IPS DF 4.7 (cell line): ENCODE data around the gene CDK11B.
"Not testable (repeated sequence)": the region's sequence is repeated elsewhere in the genome, so short reads cannot be mapped to it uniquely, and the experiment has no call there.

Source experiments
- DNase-seq: peaks from one replicate; pipeline ENCODE4 v3.0.0-alpha.2; 2013; ENCODE audit warnings: low spot score; ENCODE audit errors: extremely low read depth

The CDK11B gene

DNA sequence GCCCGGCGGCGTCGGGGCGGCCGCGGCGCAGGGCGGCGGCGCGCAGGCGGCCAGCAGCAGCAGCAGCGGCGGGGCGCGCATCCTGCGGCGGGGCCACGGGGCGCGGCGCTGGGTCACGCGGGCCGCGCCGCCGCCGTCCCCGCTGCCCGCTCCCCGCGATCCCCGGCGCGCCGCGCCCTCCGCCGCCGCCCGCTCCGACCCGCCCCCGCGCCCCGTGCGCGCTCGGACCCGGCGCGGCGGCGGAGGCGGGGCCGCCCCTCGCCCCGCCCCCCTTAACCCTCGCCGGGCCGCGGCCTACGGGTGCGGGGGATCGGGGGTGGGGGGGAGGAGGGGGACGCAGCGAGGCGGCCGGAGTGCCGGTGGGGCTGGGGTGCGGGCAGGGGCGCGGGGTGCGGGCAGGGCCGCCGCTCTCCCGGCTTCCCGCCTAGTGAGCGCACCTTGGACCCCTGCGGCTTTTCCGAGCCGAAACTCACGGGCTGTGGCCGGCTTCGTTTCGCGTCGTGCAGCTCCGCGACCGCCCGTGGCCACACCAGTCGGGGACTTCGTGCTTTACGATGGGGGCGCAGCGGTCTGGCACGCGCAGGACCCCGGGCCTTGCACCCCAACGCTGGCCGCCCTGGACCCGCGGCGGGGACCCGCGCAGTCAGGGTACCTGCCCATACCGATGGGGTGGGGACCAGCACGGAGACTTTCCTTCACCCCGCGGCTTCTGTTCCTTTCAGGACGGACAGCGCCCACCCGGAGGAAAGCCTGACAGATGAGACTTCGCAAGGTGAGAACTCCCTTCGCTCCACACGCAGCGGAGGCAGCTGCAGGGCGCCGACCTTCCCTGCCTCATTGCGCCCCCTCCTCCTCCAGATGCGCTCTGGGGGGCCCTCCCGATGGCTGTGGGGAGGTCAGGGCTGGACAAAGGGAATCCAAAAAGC is 58.6 kb downstream of the CDK11B start, which contains the start of gene FNDC10:
TSS of gene FNDC10 (minus strand) at position 201 of the 926 bp plus-strand sequence. CDS start at position 81, 120 bp downstream.
- DNase-seq, result no peak

DNA sequence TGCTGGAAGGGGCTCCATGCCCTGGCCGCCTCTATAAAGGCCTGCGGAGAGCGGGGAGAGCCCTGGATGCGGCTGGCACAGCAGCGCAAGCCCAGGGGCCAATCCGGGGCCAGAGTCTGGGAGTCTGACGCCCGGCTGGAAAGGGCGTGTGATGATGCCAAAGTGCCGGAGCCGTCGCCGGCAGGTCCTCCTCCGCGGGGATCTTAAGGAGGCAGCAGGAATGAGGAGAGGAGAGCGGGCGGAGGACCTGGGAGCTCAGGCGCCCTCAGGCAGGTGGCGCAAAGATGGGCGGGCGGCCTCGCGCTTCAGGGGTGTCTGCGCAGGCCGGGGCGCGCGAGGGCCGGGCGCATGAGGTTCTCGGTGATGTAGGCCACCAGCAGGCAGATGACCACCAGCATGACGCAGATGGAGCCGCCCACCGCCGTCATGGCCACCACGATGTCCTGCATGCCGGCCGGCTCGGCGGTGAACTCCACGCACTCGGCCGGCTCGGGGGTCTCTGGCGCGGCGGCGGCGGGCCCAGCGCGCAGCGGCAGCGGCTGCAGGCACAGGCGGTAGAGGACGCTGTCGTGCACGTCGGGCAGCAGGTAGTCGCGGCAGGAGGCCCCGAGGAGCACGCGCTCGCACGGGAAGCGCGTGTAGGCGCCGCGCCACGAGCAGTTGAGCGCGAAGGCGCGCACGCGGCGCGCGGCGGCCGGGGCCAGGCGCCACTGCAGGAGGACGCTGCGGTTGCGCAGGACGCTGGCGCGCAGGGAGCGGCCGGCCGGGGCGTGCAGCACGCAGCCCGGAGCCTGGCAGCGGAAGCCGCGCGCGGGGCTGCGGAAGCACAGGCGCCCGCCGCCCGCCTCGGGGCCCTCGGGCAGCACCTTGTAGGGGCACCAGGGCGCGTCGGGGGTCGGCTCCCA is 59.5 kb downstream of the CDK11B start:
- DNase-seq, result no peak

DNA sequence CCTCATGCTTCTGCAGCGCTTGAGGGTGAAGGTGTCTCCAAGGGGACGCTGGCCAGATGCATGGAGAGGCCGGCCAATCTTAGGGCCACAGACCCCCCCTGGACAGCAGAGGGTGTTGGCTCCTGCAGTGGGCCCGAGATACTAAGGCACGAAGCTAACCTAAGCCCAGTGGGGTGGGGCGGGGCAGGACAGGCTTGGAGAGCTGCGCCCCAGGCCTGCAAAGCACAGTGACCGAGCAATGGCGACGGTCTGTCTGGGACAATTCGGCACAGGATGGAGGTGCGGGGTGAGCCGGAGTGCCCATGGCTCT is 60.1 kb downstream of the CDK11B start:
- no peak for DNase-seq

DNA sequence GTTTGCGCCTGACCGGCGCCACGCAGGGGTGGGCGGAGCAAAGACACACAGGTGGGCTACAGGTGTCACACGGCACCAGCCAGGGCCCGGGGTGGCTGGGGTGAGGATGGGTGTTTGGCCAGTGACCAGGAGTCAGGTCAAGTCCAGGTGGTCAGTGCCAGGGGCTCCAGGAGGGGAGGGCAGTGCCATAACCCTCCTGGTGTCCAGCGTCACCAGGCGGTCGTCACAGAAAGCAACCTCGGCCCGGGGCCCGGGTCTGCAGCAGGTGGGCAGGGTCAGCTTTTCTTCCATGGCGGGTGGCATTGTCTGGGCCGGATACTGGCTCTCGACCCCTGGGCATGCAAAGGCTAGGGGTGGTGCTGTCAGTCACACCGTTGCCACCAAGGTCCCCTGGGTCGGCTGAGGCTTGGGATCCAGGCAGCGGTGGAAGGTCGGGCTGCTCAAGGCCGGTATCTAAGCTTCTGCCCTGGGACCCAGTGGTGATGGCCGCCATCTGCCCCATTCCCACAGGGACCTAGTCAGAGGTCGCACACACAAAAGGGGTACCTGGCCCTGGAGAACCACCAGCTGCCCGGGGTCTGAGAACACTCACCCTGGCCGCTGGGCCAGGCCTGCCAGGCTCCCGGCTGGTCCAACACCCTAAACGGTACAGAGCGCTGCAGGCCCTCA is 60.6 kb downstream of the CDK11B start:
- DNase-seq, result no peak

GRCh38 chr1:1597275-1597930 is 61.4 kb downstream of the CDK11B start:
- no peak for DNase-seq

GRCh38 chr1:1596493-1597274 is 62.1 kb downstream of the CDK11B start:
- DNase-seq, result no peak

DNA sequence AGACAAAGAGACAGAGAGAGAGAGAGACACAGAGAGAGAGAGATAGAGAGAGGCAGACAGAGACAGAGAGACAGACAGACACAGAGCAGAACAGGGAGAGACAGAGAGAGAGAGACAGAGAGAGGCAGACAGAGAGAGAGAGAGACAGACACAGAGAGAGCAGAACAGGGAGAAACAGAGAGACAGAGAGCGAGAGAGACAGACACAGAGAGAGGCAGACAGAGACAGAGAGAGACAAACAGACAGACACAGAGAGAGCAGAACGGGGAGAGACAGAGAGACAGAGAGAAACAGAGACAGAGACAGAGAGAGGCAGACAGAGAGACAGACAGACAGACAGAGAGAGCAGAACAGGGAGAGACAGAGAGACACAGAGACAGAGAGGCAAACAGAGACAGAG is 63.5 kb downstream of the CDK11B start:
- not testable (repeated sequence) for DNase-seq

DNA sequence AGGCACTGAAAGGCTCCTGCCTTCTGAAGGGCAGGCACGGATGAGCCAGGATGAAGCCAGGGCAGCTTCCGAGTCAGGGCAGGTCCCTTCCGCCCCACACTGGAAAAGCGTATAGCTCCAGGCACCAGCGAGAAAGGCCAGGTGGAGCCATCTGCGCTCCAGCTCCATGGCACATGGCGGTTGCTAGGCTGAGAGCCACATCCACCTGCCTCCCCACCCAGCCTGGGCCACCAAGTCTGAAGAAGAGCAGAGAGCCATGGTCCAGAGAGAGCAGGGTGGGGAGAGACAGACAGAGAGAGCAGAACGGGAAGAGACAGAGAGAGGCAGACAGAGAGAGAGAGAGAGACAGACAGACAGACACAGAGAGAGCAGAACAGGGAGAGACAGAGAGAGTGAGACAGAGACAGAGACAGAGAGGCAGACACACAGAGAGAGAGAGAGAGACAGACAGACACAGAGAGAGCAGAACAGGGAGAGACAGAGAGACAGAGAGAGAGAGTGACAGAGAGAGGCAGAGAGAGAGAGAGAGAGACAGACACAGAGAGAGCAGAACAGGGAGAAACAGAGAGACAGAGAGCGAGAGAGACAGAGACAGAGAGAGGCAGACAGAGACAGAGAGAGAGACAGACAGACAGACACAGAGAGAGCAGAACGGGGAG is 64.1 kb downstream of the CDK11B start:
- no peak for DNase-seq

GRCh38 chr1:1593834-1594601 is 64.8 kb downstream of the CDK11B start:
- no peak for DNase-seq

DNA sequence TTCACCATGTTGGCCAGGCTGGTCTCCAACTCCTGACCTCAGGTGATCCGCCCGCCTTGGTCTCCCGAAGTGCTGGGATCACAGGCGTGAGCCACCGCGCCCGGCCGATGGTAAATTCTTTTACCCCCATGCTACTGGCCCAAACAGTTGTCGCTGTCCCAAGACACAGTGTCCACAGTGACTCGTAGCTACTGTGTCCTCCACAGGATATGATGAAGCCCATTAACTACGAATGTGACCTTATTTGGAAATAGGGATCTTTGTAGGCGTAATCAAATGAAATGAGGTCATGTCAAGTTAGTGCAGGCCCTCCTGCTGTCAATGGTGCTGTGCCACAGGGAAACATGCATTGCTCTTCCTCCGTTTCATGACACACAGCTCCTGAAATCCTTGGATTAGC is 67.4 kb downstream of the CDK11B start:
- DNase-seq, result no peak
